Mucosa of stomach (tissue), 1 donor: ENCODE results near the gene PNKP.
A peak's percentile ranks its signal among the peaks of the same experiment; 100 is the strongest.

Experiments
- H3K27me3 ChIP-seq: one replicate; pipeline ENCODE4 v1.7.0; 2013; ENCODE audit warnings: mild to moderate bottlenecking, low read length; ENCODE audit not compliant: control insufficient read depth, insufficient read depth
- H3K36me3 ChIP-seq: one replicate; pipeline ENCODE4 v1.7.0; 2013; ENCODE audit warnings: low read length; ENCODE audit not compliant: control insufficient read depth, insufficient read depth
- H3K4me1 ChIP-seq: one replicate; pipeline ENCODE4 v1.7.0; 2013; ENCODE audit warnings: mild to moderate bottlenecking, low read length; ENCODE audit not compliant: control insufficient read depth, insufficient read depth
- H3K4me3 ChIP-seq: one replicate; pipeline ENCODE4 v1.7.0; 2013; ENCODE audit warnings: low read length
- H3K9ac ChIP-seq: one replicate; pipeline ENCODE4 v1.7.0; 2013; ENCODE audit warnings: mild to moderate bottlenecking, low read length, moderate library complexity
- H3K9me3 ChIP-seq: one replicate; pipeline ENCODE4 v1.7.0; 2013; ENCODE audit warnings: mild to moderate bottlenecking, low read length, moderate library complexity; ENCODE audit not compliant: control insufficient read depth
- donor health status: Pancreatic carcinoma.

The PNKP gene

DNA sequence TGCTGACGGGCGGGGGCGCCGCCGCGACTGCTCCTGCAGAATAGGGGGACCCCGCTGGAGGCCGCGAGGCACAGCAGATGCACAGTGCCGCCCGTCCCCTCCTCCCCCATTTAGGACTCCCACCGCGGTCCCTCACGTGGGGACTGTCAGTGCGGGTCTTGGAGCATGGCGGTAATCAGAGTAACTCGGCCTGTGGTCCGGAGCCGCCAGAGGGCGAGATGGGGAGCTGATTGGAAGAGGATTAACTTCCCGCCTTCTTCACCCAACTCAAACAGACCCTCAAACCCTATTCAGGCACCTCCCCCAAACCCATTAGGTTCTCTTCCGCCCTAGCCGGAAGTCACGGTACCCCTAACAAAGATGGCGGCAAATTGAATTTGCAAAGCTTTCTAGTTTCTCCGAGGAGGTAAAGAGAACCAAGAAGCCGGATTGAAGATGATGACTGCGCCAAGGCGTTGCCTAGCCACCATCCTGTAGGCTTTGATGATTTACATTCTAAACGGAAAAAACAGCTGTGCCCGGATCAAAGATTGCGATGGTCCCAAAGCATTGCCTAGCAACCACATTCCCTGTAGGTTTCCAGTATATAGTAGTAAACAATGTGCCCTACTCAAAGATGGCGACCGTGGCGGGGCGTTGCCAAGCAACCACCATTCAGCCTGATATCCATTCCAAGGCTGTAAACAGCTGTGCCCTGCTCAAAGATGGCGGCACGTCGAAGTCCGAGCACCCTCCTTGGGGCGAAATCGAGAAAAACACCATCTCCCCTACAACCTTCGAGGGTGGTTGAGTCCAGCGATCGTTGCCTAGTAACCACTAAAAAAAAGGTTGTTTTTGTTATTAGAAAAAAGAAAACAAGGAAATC lies 54.1 kb downstream of the PNKP start, which contains the start of gene FUZ:
Gene FUZ (minus strand): TSS at position 296 of the 865 bp plus-strand sequence. CDS start 186 bp downstream, at position 110.
- Histone ChIP-seq H3K27me3 (no peaks in the 10 kb centered on the region), H3K9me3 (no peaks in the 10 kb centered on the region), H3K9ac (peak within 1 kb of the TSS; percentile 81), H3K4me1 (peaks cover 22% of the 10 kb centered on the region), H3K36me3 (no peaks in the 10 kb centered on the region), H3K4me3 (peak within 1 kb of the TSS; percentile 71)

- Histone ChIP-seq H3K4me3 (peak overlapping the region; percentile 71), H3K9ac (peak overlapping the region; percentile 81), H3K9me3 (no peaks in the 10 kb centered on the region), H3K27me3 (no peaks in the 10 kb centered on the region), H3K36me3 (no peaks in the 10 kb centered on the region), H3K4me1 (peaks cover 24% of the 10 kb centered on the region)
These were observed 54.9 kb downstream of the PNKP start for GRCh38 chr19:49812452-49812996.

DNA sequence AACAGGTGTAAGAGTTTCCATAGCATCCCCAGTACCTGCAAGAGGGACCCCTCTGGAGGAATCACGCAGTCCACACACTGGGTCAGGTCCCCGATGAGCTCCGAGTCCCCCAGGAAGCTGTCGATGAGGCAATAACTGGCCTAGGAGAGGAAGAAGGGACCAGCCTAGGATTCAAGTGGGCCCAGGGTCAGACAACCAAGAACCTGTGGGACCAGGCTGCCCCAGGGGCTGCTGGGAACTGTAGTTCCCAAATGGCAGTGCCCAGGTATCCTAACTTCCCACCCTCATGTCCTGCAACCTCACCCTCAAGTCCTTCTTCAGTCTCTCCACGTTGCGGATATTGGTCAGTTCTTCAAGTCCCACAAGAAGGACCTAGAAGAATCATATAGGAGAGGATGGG lies 56.0 kb downstream of the PNKP start:
- Histone ChIP-seq H3K9ac (no peak overlapping the region), H3K4me1 (peaks cover 20% of the 10 kb centered on the region), H3K27me3 (no peaks in the 10 kb centered on the region), H3K4me3 (no peak overlapping the region), H3K9me3 (no peaks in the 10 kb centered on the region), H3K36me3 (no peaks in the 10 kb centered on the region)
